ENCODE measurements around the gene SFI1. TPM values are rescaled to one million over a fixed set of nuclear protein-coding genes. Genes with fewer than 3 reads are reported as not detected.

The SFI1 gene
- total and polyA plus RNA-seq, 11 donors = 2.2 to 18.3 (median 6.4) TPM

DNA sequence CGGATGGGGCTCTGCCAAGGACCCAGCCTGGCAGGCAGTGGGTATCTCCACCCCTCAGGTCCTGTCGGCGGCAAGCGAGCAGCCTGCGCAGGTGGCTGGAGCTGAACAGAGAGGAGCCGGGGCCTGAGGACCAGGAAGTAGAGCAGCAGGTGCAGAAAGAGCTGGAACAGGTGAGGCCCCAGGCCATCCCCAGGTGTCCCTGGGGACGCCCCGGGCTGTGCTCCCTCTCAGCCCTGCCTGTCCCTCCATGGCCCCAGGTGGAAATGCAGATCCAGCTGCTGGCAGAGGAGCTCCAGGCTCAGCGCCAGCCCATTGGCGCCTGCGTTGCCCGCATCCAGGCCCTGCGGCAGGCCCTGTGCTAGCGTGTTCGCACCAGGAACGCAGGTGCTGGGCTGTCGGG is 121.7 kb downstream of the SFI1 start:
- Histone ChIP-seq H3K27ac (no peak overlapping the region), H3K4me1 (peaks cover 3 to 32% (median 18%) of the 10 kb centered on the region in 12 donors), H3K4me3 (no peak overlapping the region), H3K27me3 (no peaks in the 10 kb centered on the region), H3K9me3 (no peaks in the 10 kb centered on the region), H3K36me3 (peaks cover 0 to 65% (median 48%) of the 10 kb centered on the region in 9 donors)
- no peak for DNase-seq
- 92 to 93% (median 93%) methylated on average over 15 to 17 of the region's 17 CpGs for WGBS, 4 donors
- intact Hi-C loops (cut with DNase I) = no loop called here
- no peak for ATAC-seq
- TF ChIP-seq, protein P1, sequence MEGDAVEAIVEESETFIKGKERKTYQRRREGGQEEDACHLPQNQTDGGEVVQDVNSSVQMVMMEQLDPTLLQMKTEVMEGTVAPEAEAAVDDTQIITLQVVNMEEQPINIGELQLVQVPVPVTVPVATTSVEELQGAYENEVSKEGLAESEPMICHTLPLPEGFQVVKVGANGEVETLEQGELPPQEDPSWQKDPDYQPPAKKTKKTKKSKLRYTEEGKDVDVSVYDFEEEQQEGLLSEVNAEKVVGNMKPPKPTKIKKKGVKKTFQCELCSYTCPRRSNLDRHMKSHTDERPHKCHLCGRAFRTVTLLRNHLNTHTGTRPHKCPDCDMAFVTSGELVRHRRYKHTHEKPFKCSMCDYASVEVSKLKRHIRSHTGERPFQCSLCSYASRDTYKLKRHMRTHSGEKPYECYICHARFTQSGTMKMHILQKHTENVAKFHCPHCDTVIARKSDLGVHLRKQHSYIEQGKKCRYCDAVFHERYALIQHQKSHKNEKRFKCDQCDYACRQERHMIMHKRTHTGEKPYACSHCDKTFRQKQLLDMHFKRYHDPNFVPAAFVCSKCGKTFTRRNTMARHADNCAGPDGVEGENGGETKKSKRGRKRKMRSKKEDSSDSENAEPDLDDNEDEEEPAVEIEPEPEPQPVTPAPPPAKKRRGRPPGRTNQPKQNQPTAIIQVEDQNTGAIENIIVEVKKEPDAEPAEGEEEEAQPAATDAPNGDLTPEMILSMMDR (IDR thresholded peaks at IDR 0.05) = no peak
- TF ChIP-seq POLR2A (IDR thresholded peaks at IDR 0.05) = no peak

DNA sequence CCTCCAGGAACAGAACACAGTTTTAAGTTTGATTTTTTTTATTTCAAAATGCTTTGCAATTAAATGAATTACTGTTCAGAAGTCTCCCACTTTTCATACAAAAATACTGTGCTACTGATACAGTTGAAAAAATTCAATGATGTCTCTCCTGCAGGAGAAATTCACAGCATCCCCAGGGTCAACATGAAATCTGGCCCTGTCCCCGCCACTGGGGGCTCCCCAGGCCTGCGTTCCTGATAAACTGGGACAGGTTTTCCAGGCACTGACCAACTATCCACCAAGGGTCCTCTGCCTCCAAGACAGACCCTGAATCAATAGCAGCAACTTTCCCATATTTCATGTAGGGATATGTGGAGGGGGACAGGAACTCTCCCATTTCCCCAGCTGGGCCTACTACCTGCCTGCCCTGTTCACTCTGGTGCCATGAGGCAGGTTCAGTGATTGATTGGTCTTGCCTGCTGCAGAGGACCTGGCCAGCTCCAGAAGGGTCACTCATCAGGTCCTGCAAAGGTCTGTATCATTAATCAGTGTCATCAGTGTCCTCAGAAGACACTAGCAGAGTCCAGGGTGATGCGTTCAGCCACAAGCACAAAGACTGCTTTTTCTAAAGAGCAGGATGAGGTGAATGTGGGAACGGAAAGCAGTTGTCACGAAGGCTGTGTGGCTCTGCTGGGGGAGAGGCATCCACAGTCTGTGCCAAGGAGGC is 122.3 kb downstream of the SFI1 start:
- H3K27me3 ChIP-seq = no peaks in the 10 kb centered on the region
- 84 to 88% (median 86%) methylated on average over 5 of the region's 5 CpGs for WGBS, 4 donors
- peaks cover 0 to 71% (median 48%) of the 10 kb centered on the region in 9 donors for H3K36me3 ChIP-seq
- no peak overlapping the region for H3K4me3 ChIP-seq
- DNase-seq (peak in 2 of 5 donors; percentile 3 to 33), ATAC-seq (no peak)
- TF ChIP-seq POLR2A (IDR thresholded peaks at IDR 0.05) = no peak
- TF ChIP-seq, protein P1 (IDR thresholded peaks at IDR 0.05) = no peak
- intact Hi-C loops (cut with DNase I) = no loop called here
- no peaks in the 10 kb centered on the region for H3K9me3 ChIP-seq
- peaks cover 3 to 32% (median 18%) of the 10 kb centered on the region in 12 donors for H3K4me1 ChIP-seq
- H3K27ac ChIP-seq = no peak overlapping the region

DNA sequence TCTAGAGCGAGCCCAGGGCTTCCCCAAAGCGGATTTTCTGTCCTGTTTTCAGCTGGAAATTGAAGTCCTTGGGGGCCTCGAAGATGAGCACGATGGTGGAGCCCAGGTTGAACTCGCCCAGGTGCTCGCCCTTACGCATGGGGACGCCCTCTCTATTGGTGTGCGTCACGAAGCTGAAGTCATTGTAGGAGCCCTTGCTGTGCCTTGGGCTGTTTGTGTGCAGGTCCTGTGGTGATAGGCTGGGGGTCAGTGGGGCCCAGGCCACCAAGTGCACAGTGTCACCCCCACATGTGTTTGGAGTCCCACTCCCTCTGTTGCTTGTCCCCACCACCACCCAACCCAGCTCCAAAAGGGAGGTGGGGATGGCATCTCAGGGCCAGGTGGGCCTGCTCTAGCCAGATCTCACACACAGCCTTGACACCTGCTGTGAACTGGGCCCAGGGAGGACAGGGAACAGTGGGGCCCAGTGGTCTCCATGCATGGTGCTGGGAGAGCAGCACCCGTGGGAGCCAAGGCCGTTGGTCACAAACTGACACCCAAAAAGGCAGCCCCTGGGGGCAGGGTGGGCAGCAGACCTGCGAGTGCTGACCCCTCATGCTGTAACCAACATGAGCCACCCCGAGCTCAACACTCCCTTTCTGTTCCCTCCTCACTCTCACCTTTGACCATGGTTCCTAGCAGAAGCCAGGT is 123.4 kb downstream of the SFI1 start:
- H3K9me3 ChIP-seq = no peaks in the 10 kb centered on the region
- peaks cover 3 to 23% (median 13%) of the 10 kb centered on the region in 12 donors for H3K4me1 ChIP-seq
- TF ChIP-seq, protein P1 (IDR thresholded peaks at IDR 0.05) = no peak
- TF ChIP-seq POLR2A (IDR thresholded peaks at IDR 0.05) = no peak
- WGBS, 4 donors = 91 to 94% (median 92%) methylated on average over 12 to 14 of the region's 14 CpGs
- no peaks in the 10 kb centered on the region for H3K27me3 ChIP-seq
- intact Hi-C loops (cut with DNase I) = no loop called here
- ATAC-seq (no peak), DNase-seq (peak in 1 of 5 donors; percentile 27)
- H3K4me3 ChIP-seq = no peak overlapping the region
- peaks cover 0 to 76% (median 48%) of the 10 kb centered on the region in 9 donors for H3K36me3 ChIP-seq
- no peak overlapping the region for H3K27ac ChIP-seq

DNA sequence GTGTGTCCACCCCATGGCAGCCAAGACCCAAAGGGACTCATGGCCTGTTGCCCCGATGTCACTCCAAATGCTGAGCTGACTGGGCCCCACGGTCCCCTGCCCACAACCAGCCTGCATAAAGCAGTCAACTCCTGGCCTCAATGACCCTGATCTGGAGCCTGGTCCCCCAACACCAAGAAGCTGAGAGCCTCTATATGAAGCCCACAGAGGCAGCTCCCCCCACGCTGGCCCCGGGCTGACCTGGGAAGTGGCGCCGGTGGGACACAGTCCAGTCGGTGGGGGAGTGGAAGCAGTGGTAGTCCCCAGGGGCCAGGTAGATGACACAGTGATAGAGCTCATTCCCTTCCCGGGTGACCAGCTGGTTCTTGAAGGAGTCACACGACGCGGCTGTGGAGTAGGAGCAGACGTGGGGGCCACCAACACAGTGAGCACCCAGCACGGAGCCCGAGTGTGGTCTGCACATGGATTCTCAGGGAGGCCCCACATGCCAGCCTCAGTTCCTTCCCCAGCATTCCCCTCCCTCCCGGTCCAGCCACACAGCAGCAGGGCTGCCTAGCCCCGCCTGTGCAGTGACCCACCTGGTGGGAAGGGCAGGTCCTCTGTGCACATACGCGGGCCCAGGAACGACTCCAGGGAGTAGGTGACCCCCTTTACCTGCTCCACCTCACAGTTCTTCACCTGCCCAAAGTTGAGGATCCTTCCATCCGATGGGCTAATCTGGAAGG is 124.6 kb downstream of the SFI1 start:
- TF ChIP-seq, protein P1 (IDR thresholded peaks at IDR 0.05) = no peak
- no peak for TF ChIP-seq POLR2A (IDR thresholded peaks at IDR 0.05)
- peaks cover 0 to 23% (median 10%) of the 10 kb centered on the region in 12 donors for H3K4me1 ChIP-seq
- DNase-seq = no peak
- WGBS, 4 donors = 83 to 87% (median 85%) methylated on average over 17 to 20 of the region's 20 CpGs
- H3K36me3 ChIP-seq = peaks cover 0 to 83% (median 48%) of the 10 kb centered on the region in 9 donors
- intact Hi-C loops (cut with DNase I) = no loop called here
- H3K9me3 ChIP-seq = no peaks in the 10 kb centered on the region
- no peak for ATAC-seq
- no peak overlapping the region for H3K4me3 ChIP-seq
- H3K27ac ChIP-seq = no peak overlapping the region
- H3K27me3 ChIP-seq = no peaks in the 10 kb centered on the region

All from heart left ventricle (tissue), 16 donors.